CD4-positive, alpha-beta T cell (primary cell): ENCODE data around the gene TCEA2. TPM values are rescaled to one million over a fixed set of nuclear protein-coding genes. Genes with fewer than 3 reads are reported as not detected.

Experiments used
- ATAC-seq: fragments of 200-7000 bp; cut with Tn5 transposase; one replicate; pipeline ENCODE4 v1.10.0; 2022; ENCODE audit warnings: mild to moderate bottlenecking; ENCODE audit not compliant: poor library complexity
- CTCF ChIA-PET: fragments of 350-600 bp; sonication (Branson Sonifier 250); formaldehyde crosslinking; loops from one replicate; lab custom pipeline; 2021; ENCODE audit warnings: antibody characterized with exemption, inconsistent platforms; lab: Charles Lee
- POLR2A ChIA-PET: fragments of 350-600 bp; sonication (Branson Sonifier 250); formaldehyde crosslinking; loops from one replicate; lab custom pipeline; 2021; ENCODE audit warnings: antibody characterized with exemption, inconsistent platforms; lab: Charles Lee
- DNase-seq, 14 experiments: peaks; one replicate each; pipeline ENCODE4 v3.0.0-alpha.2; 2013 to 2020; ENCODE audit warnings: mixed read lengths in 2 of 14
- H3K27ac ChIP-seq, 2 donors: one replicate each; pipeline versions ENCODE4 v1.5.1 to v1.7.0; 2013; ENCODE audit warnings: low read length in 2 of 2, low read depth in 1 of 2, mild to moderate bottlenecking in 1 of 2
- H3K27me3 ChIP-seq, 2 experiments: 1 replicate in 1 of 2; 2 replicates in 1 of 2; pipeline versions ENCODE4 v1.6.1 to v1.7.0; 2013; ENCODE audit warnings: low read length in 2 of 2, control low read depth in 1 of 2, mild to moderate bottlenecking in 1 of 2, moderate library complexity in 1 of 2; ENCODE audit not compliant: insufficient read depth in 2 of 2, control insufficient read depth in 1 of 2
- H3K36me3 ChIP-seq: one replicate; pipeline ENCODE4 v1.6.1; 2013; ENCODE audit warnings: low read length, control low read depth; ENCODE audit not compliant: insufficient read depth
- H3K4me1 ChIP-seq: one replicate; pipeline ENCODE4 v1.6.1; 2013; ENCODE audit warnings: low read length, control low read depth; ENCODE audit not compliant: insufficient read depth
- H3K4me3 ChIP-seq: one replicate; pipeline ENCODE4 v1.5.1; 2013; ENCODE audit warnings: mild to moderate bottlenecking, low read length, moderate library complexity
- H3K9me3 ChIP-seq, 2 experiments: 1 replicate in 1 of 2; 2 replicates in 1 of 2; pipeline versions ENCODE4 v1.6.1 to v1.7.0; 2013; ENCODE audit warnings: low read length in 2 of 2, mild to moderate bottlenecking in 2 of 2, control low read depth in 1 of 2, moderate library complexity in 1 of 2; ENCODE audit not compliant: control insufficient read depth in 1 of 2, insufficient read depth in 1 of 2
- H3K27ac Mint-ChIP-seq: one replicate; pipeline ENCODE4 v1.8.0; 2020; ENCODE audit warnings: mixed read lengths
- H3K27me3 Mint-ChIP-seq: one replicate; pipeline ENCODE4 v1.8.0; 2021; ENCODE audit warnings: mixed read lengths
- H3K36me3 Mint-ChIP-seq: one replicate; pipeline ENCODE4 v1.8.0; 2021; ENCODE audit warnings: low read depth, mixed read lengths
- H3K4me1 Mint-ChIP-seq: one replicate; pipeline ENCODE4 v1.8.0; 2021; ENCODE audit warnings: low read depth, mixed read lengths
- H3K4me3 Mint-ChIP-seq: one replicate; pipeline ENCODE4 v1.8.0; 2020; ENCODE audit warnings: mild to moderate bottlenecking, mixed read lengths
- H3K9me3 Mint-ChIP-seq: one replicate; pipeline ENCODE4 v1.8.0; 2020; ENCODE audit warnings: mixed read lengths
- intact Hi-C, 2 experiments: fragments of 100-400 bp; cut with DNase I in 1 of 2; cut with micrococcal nuclease in 1 of 2; formaldehyde crosslinking; loops; one replicate each; pipeline versions ENCODE4 v1.15.1 to v1.9.0; 2023 to 2025; cut with DNase I, micrococcal nuclease
- total RNA-seq, 174 experiments: library from RNA in 2 of 174; stranded (reverse) in 2 of 174; gene quantifications; one replicate each; pipeline ENCODE4 v1.2.3 and lab custom pipeline; 2021 to 2026
- TF ChIP-seq, protein P1 (sequence below): fragments of 200-600 bp; IDR thresholded peaks from one replicate; pipeline ENCODE4 v1.8.0; 2022; ENCODE audit warnings: antibody characterized with exemption, mild to moderate bottlenecking

Gene TCEA2
- total RNA-seq, 2 experiments from 2014 or later: 28.4 to 29.9 TPM

- Histone ChIP-seq H3K4me3 (no peak overlapping the region), H3K9me3 (no peaks in the 10 kb centered on the region), H3K36me3 (peaks cover 49% of the 10 kb centered on the region), H3K27me3 (no peaks in the 10 kb centered on the region), H3K4me1 (peaks cover 51% of the 10 kb centered on the region), H3K27ac (no peak overlapping the region)
- intact Hi-C loops: no loop called here
- H3K27me3 Mint-ChIP-seq: no peaks in the 10 kb centered on the region
- ChIA-PET POLR2A (interaction anchor here (0.7 kb wide), 2 partner anchors 33 to 552 kb away, joined by 3 read pairs; no protein-coding TSS in a partner anchor), CTCF (interaction anchor here (1.4 kb wide), 1 partner anchor 33 kb away, joined by 6 read pairs; no protein-coding TSS in a partner anchor)
- peaks cover 28% of the 10 kb centered on the region for H3K36me3 Mint-ChIP-seq
- H3K9me3 Mint-ChIP-seq: no peaks in the 10 kb centered on the region
- no peak for DNase-seq
- H3K27ac Mint-ChIP-seq: no peak overlapping the region
- no peak overlapping the region for H3K4me3 Mint-ChIP-seq
- H3K4me1 Mint-ChIP-seq: peaks cover 11% of the 10 kb centered on the region
- TF ChIP-seq, protein P1, sequence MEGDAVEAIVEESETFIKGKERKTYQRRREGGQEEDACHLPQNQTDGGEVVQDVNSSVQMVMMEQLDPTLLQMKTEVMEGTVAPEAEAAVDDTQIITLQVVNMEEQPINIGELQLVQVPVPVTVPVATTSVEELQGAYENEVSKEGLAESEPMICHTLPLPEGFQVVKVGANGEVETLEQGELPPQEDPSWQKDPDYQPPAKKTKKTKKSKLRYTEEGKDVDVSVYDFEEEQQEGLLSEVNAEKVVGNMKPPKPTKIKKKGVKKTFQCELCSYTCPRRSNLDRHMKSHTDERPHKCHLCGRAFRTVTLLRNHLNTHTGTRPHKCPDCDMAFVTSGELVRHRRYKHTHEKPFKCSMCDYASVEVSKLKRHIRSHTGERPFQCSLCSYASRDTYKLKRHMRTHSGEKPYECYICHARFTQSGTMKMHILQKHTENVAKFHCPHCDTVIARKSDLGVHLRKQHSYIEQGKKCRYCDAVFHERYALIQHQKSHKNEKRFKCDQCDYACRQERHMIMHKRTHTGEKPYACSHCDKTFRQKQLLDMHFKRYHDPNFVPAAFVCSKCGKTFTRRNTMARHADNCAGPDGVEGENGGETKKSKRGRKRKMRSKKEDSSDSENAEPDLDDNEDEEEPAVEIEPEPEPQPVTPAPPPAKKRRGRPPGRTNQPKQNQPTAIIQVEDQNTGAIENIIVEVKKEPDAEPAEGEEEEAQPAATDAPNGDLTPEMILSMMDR: no peak
- ATAC-seq: no peak
Observed at GRCh38 chr20:64071341-64072332, 8.6 kb downstream of the TCEA2 start.

DNA sequence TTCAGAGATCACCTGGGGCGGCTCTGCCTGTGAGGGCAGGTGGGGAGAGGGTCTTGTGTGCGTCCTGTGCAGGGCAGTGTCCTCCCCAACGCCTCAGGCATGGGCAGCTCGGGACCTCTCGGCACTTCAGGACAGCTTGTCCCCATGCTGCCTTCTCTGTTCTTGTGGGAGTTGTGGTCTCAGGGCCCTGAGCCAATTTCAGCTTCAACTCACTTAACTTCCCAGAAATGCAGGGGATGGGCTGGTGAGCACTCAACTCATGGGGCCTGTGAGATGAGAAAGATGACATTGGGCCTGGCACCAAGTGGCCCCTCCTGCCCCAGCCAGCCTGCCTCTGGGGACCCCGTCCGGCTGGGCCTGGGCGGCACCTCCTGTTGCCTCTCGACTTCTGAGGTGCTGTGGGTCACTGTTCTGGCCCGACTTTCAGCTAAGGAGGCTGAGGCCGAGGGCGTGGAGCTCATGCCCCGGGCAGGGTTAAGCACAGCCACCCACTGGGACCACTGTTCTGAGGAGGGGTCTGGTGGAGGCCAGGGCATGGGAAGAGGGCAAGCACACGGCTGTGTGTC is 9.6 kb downstream of the TCEA2 start:
- ChIA-PET CTCF (interaction anchor here (1.4 kb wide), 1 partner anchor 34 kb away, joined by 6 read pairs; no protein-coding TSS in a partner anchor), POLR2A (no interaction called here)
- TF ChIP-seq, protein P1: no peak
- intact Hi-C loops: no loop called here
- H3K27me3 ChIP-seq: no peaks in the 10 kb centered on the region
- Mint-ChIP-seq H3K36me3 (peaks cover 28% of the 10 kb centered on the region), H3K27me3 (no peaks in the 10 kb centered on the region), H3K4me3 (no peak overlapping the region), H3K9me3 (no peaks in the 10 kb centered on the region), H3K4me1 (peaks cover 11% of the 10 kb centered on the region), H3K27ac (no peak overlapping the region)
- H3K4me1 ChIP-seq: peaks cover 51% of the 10 kb centered on the region
- H3K27ac ChIP-seq: no peak overlapping the region
- no peak for ATAC-seq
- H3K9me3 ChIP-seq: no peaks in the 10 kb centered on the region
- H3K36me3 ChIP-seq: peaks cover 50% of the 10 kb centered on the region
- H3K4me3 ChIP-seq: no peak overlapping the region
- DNase-seq: no peak

DNA sequence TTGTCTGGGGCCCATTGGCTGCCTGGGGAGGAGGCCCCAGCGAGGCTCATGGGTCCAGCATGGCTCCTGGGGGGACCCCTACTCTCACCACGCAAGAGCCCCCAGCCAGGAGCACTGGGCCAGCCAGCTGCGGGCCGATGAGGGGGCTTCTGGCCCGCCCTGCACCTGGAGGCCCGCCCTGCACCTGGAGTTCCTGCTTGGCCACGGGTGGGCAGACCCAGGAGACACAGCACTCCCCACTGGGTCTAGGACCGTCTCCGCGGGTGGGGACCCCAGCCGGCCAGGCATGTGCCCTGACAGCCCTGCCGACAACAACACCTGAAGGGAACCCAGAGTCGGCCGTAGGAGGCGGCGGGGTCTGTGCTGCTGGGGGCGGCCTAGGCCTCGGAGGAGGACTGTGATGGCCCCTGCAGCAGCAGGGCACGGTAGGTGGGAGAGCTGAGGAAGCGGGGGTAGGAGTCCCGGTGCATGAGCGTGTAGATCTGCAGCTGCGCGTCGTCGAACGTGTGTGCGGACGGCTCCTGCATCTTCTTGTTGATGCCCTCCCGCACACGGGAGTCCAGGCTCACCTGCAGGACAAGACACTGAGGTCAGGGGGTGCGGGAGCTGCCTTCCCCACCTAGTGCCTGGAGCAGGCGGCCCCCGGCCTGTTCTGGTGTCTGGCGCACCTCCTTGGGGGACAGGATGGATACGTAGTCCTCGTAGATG is 10.6 kb downstream of the TCEA2 start:
- no peak overlapping the region for H3K27ac ChIP-seq
- POLR2A ChIA-PET: no interaction called here
- H3K4me1 ChIP-seq: peaks cover 51% of the 10 kb centered on the region
- Mint-ChIP-seq H3K27me3 (no peaks in the 10 kb centered on the region), H3K27ac (no peak overlapping the region), H3K36me3 (peaks cover 33% of the 10 kb centered on the region), H3K4me3 (no peak overlapping the region), H3K9me3 (no peaks in the 10 kb centered on the region), H3K4me1 (peaks cover 13% of the 10 kb centered on the region)
- CTCF ChIA-PET: no interaction called here
- H3K36me3 ChIP-seq: peaks cover 50% of the 10 kb centered on the region
- DNase-seq (no peak), ATAC-seq (no peak)
- no peaks in the 10 kb centered on the region for H3K27me3 ChIP-seq
- intact Hi-C loops: no loop called here
- H3K4me3 ChIP-seq: no peak overlapping the region
- TF ChIP-seq, protein P1: no peak
- H3K9me3 ChIP-seq: no peaks in the 10 kb centered on the region
